CD14-positive monocyte (primary cell): ENCODE results near the gene SASH3. TPM values are rescaled to one million over a fixed set of nuclear protein-coding genes. Genes with fewer than 3 reads are reported as not detected.

Experiments used
- DNase-seq, 3 donors: peaks; one replicate each; pipeline ENCODE4 v3.0.0-alpha.2; 2011 to 2022
- H2AFZ ChIP-seq: 2 replicates; pipeline ENCODE4 v1.6.0; 2012; ENCODE audit warnings: mild to moderate bottlenecking, low read depth, low read length, inconsistent platforms; ENCODE audit not compliant: insufficient read depth, poor library complexity, severe bottlenecking
- H3K27ac ChIP-seq, 2 donors: 1 replicate in 1 of 2; 2 replicates in 1 of 2; pipeline ENCODE4 v1.5.1; 2012 to 2013; ENCODE audit warnings: low read length in 2 of 2, control low read depth in 1 of 2, inconsistent platforms in 1 of 2, low read depth in 1 of 2, mild to moderate bottlenecking in 1 of 2
- H3K27me3 ChIP-seq, 2 donors: one replicate each; pipeline versions ENCODE4 v1.6.0 to v1.6.1; 2011 to 2013; ENCODE audit warnings: low read length in 2 of 2; ENCODE audit not compliant: control insufficient read depth in 2 of 2, insufficient read depth in 2 of 2
- H3K36me3 ChIP-seq, 2 donors: replicated peaks in 1 of 2; 1 replicate in 1 of 2; 2 replicates in 1 of 2; pipeline versions ENCODE4 v1.5.1 to v1.6.1; 2012 to 2013; ENCODE audit warnings: low read length in 2 of 2, control low read depth in 1 of 2, inconsistent platforms in 1 of 2, mild to moderate bottlenecking in 1 of 2; ENCODE audit not compliant: insufficient read depth in 2 of 2, control insufficient read depth in 1 of 2
- H3K4me1 ChIP-seq, 2 donors: 1 replicate in 1 of 2; 2 replicates in 1 of 2; pipeline versions ENCODE4 v1.5.1 to v1.6.1; 2012 to 2013; ENCODE audit warnings: low read length in 2 of 2, control low read depth in 1 of 2, inconsistent platforms in 1 of 2, mild to moderate bottlenecking in 1 of 2, moderate library complexity in 1 of 2; ENCODE audit not compliant: insufficient read depth in 2 of 2, control insufficient read depth in 1 of 2
- H3K4me2 ChIP-seq: replicated peaks from 2 replicates; pipeline ENCODE3; 2012; ENCODE audit warnings: low read length, moderate library complexity, mild to moderate bottlenecking; ENCODE audit not compliant: poor library complexity, severe bottlenecking; ENCODE audit errors: extremely low read depth
- H3K4me3 ChIP-seq, 3 experiments: fragments of 200-600 bp in 1 of 3; sonication (generic) in 1 of 3; replicated peaks in 1 of 3; 1 replicate in 2 of 3; 2 replicates in 1 of 3; pipeline ENCODE4 v1.5.1; 2011 to 2013; ENCODE audit warnings: low read length in 3 of 3, mild to moderate bottlenecking in 3 of 3, control low read depth in 2 of 3, low read depth in 2 of 3, inconsistent platforms in 1 of 3, moderate library complexity in 1 of 3
- H3K79me2 ChIP-seq: 2 replicates; pipeline ENCODE4 v1.6.0; 2012; ENCODE audit warnings: mild to moderate bottlenecking, control low read depth, inconsistent platforms, low read length, moderate library complexity; ENCODE audit not compliant: insufficient read depth
- H3K9ac ChIP-seq: 2 replicates; pipeline ENCODE4 v1.6.0; 2017; ENCODE audit warnings: low read length, mild to moderate bottlenecking; ENCODE audit not compliant: insufficient read depth, poor library complexity, severe bottlenecking
- H3K9me3 ChIP-seq, 2 donors: replicated peaks in 1 of 2; 1 replicate in 1 of 2; 2 replicates in 1 of 2; pipeline versions ENCODE4 v1.5.1 to v1.6.1; 2012 to 2013; ENCODE audit warnings: low read length in 2 of 2, control low read depth in 1 of 2; ENCODE audit not compliant: control insufficient read depth in 1 of 2, insufficient read depth in 1 of 2
- H4K20me1 ChIP-seq: 2 replicates; pipeline ENCODE4 v1.6.0; 2012; ENCODE audit warnings: mild to moderate bottlenecking, low read length, control low read depth, moderate library complexity; ENCODE audit not compliant: insufficient read depth
- H3K27ac Mint-ChIP-seq, 7 donors: one replicate each; pipeline ENCODE4 v1.8.0; 2020; ENCODE audit warnings: mild to moderate bottlenecking in 7 of 7, mixed read lengths in 7 of 7, moderate library complexity in 6 of 7, inconsistent platforms in 2 of 7
- H3K27me3 Mint-ChIP-seq, 3 donors: one replicate each; pipeline ENCODE4 v1.8.0; 2021 to 2022; ENCODE audit warnings: low read depth in 3 of 3, mild to moderate bottlenecking in 3 of 3, mixed read lengths in 3 of 3, moderate library complexity in 3 of 3, inconsistent platforms in 1 of 3
- H3K36me3 Mint-ChIP-seq, 2 donors: one replicate each; pipeline ENCODE4 v1.8.0; 2020; ENCODE audit warnings: mixed read lengths in 2 of 2, inconsistent platforms in 1 of 2, mild to moderate bottlenecking in 1 of 2
- H3K4me1 Mint-ChIP-seq: one replicate; pipeline ENCODE4 v1.8.0; 2020; ENCODE audit warnings: mild to moderate bottlenecking, mixed read lengths
- H3K4me3 Mint-ChIP-seq, 2 donors: one replicate each; pipeline ENCODE4 v1.8.0; 2020; ENCODE audit warnings: mild to moderate bottlenecking in 2 of 2, mixed read lengths in 2 of 2, moderate library complexity in 1 of 2
- H3K9me3 Mint-ChIP-seq, 7 donors: one replicate each; pipeline ENCODE4 v1.8.0; 2020 to 2022; ENCODE audit warnings: mixed read lengths in 7 of 7, mild to moderate bottlenecking in 6 of 7, moderate library complexity in 6 of 7, inconsistent platforms in 2 of 7
- WGBS: methylation state at CpG from one replicate; pipeline ENCODE4 v1.1.5; 2013; ENCODE audit warnings: missing lambda C conversion rate; ENCODE audit not compliant: insufficient coverage; 5-methylcytosine and 5-hydroxymethylcytosine counted together
- intact Hi-C, 2 donors: fragments of 100-400 bp; cut with micrococcal nuclease; formaldehyde crosslinking; loops; one replicate each; pipeline versions ENCODE4 v1.15.0 to v1.15.1; 2023
- polyA plus RNA-seq, 3 donors: library from polyadenylated mRNA; depleted of rRNA in 1 of 3; unstranded in 2 of 3; stranded (reverse) in 1 of 3; fragments of 300-500 nt in 2 of 3; fragments of >200 nt in 1 of 3; fragmentation: Illumina TruSeq in 2 of 3; gene quantifications; 1 replicate in 2 of 3; 2 replicates in 1 of 3; pipeline ENCODE4 v1.2.3, GENCODE V29; 2012 to 2021
- TF ChIP-seq, protein P1 (sequence below): fragments of 200-600 bp; IDR thresholded peaks from one replicate; pipeline ENCODE4 v1.8.0; 2022; ENCODE audit warnings: antibody characterized with exemption, mild to moderate bottlenecking

The SASH3 gene
- polyA plus RNA-seq, 3 donors, result 127 to 272 (median 179) TPM

DNA sequence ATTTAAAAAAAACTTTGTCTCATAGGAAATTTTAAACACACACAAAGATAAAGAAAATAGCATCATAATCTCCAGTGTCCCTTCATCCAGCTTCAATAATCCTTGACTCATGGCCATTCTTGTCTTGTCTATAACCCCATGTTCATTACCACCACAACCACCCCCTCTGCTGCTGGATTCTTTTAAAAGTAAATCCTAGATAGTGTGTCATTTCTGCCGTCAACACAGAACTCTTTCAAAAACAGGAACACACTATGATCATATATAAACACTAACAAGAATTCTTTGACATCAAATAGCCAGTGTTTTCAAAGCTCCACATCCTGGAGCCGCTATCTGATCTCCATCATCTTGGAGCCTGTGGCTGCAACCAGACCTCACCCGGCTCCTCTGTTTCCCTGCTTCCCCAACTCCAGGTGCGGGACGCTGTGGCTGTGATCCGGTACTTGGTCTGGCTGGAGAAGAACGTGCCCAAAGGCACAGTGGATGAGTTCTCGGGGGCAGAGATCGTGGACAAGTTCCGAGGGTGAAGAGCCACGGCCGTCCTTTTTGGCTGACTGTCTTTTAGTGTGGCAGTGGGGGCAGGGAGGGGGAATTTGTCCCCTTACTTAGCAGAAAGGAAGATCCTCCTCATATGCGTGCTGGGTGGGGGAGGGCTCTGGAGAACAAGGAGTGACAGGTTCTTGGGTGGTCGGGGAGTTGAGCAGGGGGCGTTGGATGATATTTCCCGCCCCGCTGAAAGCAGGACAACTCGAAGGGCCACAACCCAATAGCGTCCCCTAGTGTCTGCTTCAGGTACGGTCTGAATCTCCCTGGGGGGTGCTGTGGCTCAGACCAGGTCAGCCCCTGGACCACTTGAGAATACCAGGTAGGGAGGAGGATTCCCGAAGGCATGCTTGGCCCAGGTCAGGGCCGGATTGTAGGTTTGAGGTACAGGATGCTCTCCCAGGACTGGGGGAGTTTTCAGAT lies 25.4 kb upstream of the SASH3 start:
- intact Hi-C loops, result loop anchor here in 1 of 2 donors (5.0 to 10.0 kb wide), 2 partner anchors 53 to 80 kb away; no protein-coding TSS in a partner anchor
- Histone ChIP-seq H3K27ac (no peak overlapping the region), H4K20me1 (no peaks in the 10 kb centered on the region), H3K4me1 (peaks cover 56 to 87% of the 10 kb centered on the region in 2 donors), H3K79me2 (no peaks in the 10 kb centered on the region), H3K36me3 (no peaks in the 10 kb centered on the region), H3K27me3 (no peaks in the 10 kb centered on the region), H3K4me3 (peak overlapping the region in 1 of 3 experiments; percentile 41), H3K9ac (no peak overlapping the region), H3K9me3 (no peaks in the 10 kb centered on the region), H3K4me2 (peak overlapping the region; percentile 56), H2AFZ (peak overlapping the region; percentile 47)
- H3K27ac Mint-ChIP-seq, result peak overlapping the region; percentile 4 to 73 (median 58)
- no peaks in the 10 kb centered on the region for H3K36me3 Mint-ChIP-seq
- DNase-seq, result peak in 1 of 3 donors; percentile 46
- peak overlapping the region; percentile 72 to 76 for H3K4me3 Mint-ChIP-seq
- peaks cover 0 to 5% (median 0%) of the 10 kb centered on the region in 3 donors for H3K27me3 Mint-ChIP-seq
- TF ChIP-seq, protein P1, sequence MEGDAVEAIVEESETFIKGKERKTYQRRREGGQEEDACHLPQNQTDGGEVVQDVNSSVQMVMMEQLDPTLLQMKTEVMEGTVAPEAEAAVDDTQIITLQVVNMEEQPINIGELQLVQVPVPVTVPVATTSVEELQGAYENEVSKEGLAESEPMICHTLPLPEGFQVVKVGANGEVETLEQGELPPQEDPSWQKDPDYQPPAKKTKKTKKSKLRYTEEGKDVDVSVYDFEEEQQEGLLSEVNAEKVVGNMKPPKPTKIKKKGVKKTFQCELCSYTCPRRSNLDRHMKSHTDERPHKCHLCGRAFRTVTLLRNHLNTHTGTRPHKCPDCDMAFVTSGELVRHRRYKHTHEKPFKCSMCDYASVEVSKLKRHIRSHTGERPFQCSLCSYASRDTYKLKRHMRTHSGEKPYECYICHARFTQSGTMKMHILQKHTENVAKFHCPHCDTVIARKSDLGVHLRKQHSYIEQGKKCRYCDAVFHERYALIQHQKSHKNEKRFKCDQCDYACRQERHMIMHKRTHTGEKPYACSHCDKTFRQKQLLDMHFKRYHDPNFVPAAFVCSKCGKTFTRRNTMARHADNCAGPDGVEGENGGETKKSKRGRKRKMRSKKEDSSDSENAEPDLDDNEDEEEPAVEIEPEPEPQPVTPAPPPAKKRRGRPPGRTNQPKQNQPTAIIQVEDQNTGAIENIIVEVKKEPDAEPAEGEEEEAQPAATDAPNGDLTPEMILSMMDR, result peak; percentile 61
- 19% methylated on average over 10 of the region's 22 CpGs for WGBS
- H3K4me1 Mint-ChIP-seq, result peaks cover 84% of the 10 kb centered on the region
- H3K9me3 Mint-ChIP-seq, result peaks cover 0 to 2% (median 0%) of the 10 kb centered on the region in 7 donors

DNA sequence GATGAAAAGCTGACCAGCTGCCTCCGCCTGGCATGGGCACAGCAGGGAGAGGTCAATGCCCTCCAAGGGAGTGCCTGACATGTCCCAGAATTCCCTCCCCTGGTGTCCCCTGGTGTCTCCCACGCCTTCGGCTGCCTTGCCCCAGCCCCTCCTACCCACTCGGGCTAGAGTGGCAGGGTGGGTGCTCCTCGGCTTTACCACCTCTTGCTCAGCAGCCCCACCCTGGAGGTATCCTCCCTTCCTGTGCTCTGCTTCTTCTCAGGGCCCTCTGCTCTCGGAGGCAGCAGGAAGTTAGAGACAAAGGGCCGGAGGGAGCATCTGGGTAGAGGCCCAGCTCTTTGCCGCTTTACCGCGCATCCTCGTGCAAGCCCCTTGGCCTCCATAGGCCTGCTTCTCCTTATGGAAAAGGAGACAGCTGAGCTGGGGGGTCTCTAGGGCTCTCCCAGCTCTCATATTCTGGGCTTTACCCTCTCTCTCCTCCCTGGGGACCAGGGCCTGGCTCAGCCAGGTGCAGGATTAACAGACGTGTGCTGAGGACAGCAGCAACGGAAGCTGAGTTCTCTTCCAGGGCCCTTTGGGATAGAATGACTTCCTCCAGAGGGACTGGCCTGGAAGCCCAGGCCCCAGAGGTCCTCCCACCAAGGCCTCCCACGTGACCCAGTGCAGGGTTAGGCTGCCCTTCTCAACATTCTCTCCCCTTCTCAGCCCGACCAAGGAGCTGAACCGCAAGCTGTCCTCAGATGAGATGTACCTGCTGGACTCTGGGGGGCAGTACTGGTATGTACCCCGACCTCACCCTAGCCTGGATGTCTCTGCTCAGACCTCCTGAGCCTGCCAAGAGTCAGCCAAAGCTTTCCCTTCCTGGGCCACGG lies 23.7 kb upstream of the SASH3 start:
- TF ChIP-seq, protein P1, result no peak
- Histone ChIP-seq H2AFZ (no peak overlapping the region), H3K27ac (peak overlapping the region in 1 of 2 donors; percentile 20), H3K4me2 (no peak overlapping the region), H3K36me3 (no peaks in the 10 kb centered on the region), H4K20me1 (no peaks in the 10 kb centered on the region), H3K79me2 (no peaks in the 10 kb centered on the region), H3K4me3 (no peak overlapping the region), H3K9ac (no peak overlapping the region), H3K27me3 (no peaks in the 10 kb centered on the region), H3K9me3 (no peaks in the 10 kb centered on the region), H3K4me1 (peaks cover 67 to 88% of the 10 kb centered on the region in 2 donors)
- DNase-seq, result no peak
- H3K27me3 Mint-ChIP-seq, result peaks cover 0 to 9% (median 0%) of the 10 kb centered on the region in 3 donors
- H3K4me1 Mint-ChIP-seq, result peaks cover 83% of the 10 kb centered on the region
- intact Hi-C loops, result loop anchor here in 1 of 2 donors (5.0 to 10.0 kb wide), 2 partner anchors 51 to 81 kb away; no protein-coding TSS in a partner anchor
- WGBS, result 80% methylated on average over 4 of the region's 18 CpGs
- no peaks in the 10 kb centered on the region for H3K36me3 Mint-ChIP-seq
- H3K4me3 Mint-ChIP-seq, result peak overlapping the region in 1 of 2 donors; percentile 27
- peaks cover 0 to 2% (median 0%) of the 10 kb centered on the region in 7 donors for H3K9me3 Mint-ChIP-seq
- H3K27ac Mint-ChIP-seq, result peak overlapping the region in 6 of 7 donors; percentile 50 to 81 (median 66)
